Limb (tissue), 2 donors: ENCODE data around the gene HECW1.
A peak's percentile ranks its signal among the peaks of the same experiment; 100 is the strongest.
"Not testable (repeated sequence)": the region's sequence is repeated elsewhere in the genome, so short reads cannot be mapped to it uniquely, and the experiment has no call there.

Source experiments
- DNase-seq, 2 donors: peaks; one replicate each; pipeline ENCODE4 v3.0.0-alpha.2; 2016; ENCODE audit errors: extremely low spot score in 2 of 2

Gene HECW1

DNA sequence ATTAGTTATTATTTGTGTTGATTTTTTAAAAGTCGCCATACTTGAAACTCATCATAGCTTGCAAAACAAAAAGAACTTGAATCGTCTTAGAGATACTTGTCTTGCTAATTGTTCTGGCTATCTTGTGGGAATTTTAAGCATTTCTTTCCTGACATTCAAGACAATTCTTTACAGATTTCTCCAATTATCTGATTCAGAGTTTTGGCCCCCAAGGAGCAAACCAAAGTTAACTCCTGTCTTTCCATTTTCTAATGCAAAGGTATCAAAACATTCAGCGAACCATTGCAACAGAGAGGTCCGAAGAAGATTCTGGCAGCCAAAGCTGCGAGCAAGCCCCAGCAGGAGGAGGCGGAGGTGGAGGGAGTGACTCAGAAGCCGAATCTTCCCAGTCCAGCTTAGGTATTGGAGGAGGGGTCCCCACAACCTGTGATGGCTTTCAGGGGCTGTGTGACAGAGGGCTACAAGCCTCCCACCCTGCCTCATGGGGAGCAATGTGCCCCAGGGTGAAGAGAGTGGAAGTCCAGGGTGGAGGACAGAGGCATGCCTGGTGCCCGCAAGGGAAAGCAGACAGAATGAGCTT, 351.0 kb downstream of the HECW1 start:
- DNase-seq: no peak

DNA sequence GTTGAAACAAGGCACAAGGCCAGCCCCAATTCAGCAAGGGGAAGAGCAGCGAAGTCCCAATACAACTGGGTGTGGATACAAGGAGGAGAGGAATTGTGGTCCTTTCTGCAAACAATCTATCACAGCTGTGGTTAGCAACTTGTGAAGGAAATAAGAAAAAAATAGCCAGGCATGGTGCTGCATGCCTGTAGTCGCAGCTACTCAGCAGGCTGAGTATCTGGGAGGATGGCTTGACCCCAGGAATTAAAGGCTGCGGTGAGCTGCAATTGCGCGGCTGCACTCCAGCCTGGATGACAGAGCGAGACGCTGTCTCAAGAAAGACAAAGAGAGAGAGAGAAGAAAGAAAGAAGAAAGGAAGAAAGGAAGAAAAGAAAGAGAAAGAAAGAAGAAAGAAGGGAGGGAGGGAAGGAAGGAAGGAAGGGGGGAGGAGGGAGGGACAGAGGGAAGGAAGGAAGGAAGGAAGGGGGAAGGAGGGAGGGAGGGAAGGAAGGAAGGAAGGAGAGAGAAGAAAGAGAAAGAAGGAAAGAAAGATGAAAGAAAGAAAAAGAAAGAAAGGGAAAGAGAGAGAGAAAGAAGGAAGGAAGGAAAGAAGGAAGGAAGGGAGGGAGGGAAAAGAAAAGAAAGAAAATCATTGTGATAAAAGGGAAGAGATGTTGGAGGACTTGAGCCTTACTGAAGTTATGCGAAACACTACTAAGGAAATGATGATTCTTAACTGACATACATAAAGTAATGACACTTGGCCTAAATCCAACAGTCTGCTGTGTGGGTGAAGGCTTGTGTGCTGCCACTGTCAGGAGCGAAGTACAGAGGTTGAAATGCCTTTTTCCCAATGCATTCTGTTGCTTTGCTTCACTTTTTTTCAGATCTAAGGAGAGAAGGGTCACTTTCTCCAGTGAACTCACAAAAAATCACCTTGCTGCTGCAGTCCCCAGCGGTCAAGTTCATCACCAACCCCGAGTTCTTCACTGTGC, 353.4 kb downstream of the HECW1 start:
- DNase-seq: no peak

GRCh38 chr7:43467406-43467805, 355.0 kb downstream of the HECW1 start:
- no peak for DNase-seq

- DNase-seq: no peak
Observed at GRCh38 chr7:43467846-43468245, 355.4 kb downstream of the HECW1 start.

DNA sequence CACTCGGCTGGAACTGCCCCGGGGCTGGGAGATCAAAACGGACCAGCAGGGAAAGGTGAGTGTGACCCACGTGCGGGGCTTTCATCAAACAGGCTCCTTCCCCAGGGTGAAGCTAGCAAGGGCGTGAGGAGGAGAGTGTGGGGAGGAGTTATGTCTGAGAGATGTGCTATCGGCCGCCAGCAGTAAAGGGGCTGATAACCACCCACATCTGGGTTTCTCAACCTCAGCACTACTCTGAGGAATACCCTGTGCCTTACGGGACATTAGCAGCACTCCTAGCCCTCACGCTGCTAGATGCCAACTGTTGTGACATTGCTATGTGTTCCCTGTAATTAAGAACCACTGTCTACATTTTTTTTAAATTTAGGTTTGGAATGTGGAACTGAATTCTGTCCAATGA, 356.6 kb downstream of the HECW1 start:
- no peak for DNase-seq

GRCh38 chr7:43470110-43470509, 357.7 kb downstream of the HECW1 start:
- no peak for DNase-seq

- no peak for DNase-seq
Observed at GRCh38 chr7:43475983-43476382, 363.5 kb downstream of the HECW1 start.

DNA sequence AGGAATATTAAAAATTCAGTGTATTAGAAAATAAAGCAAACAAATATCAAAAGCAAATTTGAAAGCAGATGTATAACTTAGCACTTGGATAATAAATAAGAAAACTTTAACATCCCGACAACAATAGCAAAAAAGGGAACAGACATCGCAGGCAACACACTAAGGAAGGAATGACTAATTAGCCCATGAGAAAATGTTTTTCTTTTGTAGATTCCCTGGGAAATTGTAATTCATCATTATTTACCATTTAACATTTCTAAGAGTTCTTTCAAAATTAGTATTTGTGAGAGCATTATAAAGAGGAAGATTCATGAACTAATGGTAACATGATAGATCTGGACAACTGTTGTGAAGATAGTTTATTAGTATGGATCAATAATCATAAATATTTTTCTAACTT, 364.4 kb downstream of the HECW1 start:
- no peak for DNase-seq

- no peak for DNase-seq
Observed at GRCh38 chr7:43479042-43479441, 366.6 kb downstream of the HECW1 start.

DNA sequence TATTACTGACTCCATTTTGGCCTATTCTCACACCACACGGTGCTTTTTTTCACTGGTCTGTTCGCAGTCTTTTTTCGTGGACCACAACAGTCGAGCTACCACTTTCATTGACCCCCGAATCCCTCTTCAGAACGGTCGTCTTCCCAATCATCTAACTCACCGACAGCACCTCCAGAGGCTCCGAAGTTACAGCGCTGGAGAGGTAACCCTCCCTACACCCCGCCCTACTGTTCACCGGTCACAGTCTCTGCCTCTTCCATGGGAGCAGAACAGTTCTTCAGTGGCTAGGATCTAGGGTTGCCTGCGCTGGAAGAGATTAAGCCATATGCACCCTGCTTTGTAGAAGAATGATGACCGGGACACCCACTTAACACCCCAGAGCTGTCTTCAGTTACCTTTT, 367.1 kb downstream of the HECW1 start:
- DNase-seq: no peak

DNA sequence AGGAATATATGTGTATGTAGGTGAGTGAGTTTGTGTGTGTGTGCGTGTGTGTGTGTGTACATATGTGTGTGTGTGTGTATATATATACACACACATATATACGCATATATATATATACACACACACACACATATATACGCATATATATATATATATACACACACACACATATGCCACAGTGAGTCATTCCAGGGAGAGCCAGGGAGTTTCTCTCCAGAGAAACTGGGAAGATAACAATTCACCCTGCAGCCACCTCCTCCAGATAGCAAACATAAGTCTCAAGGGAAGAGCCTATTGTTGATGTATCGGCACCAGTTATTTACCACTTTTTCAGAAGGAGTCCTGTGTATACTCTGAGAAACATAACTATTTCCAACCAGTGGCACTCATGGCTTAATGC, 368.1 kb downstream of the HECW1 start:
- no peak for DNase-seq

- DNase-seq: peak in 1 of 2 donors; percentile 24
Observed at GRCh38 chr7:43481902-43482678, 369.6 kb downstream of the HECW1 start.

DNA sequence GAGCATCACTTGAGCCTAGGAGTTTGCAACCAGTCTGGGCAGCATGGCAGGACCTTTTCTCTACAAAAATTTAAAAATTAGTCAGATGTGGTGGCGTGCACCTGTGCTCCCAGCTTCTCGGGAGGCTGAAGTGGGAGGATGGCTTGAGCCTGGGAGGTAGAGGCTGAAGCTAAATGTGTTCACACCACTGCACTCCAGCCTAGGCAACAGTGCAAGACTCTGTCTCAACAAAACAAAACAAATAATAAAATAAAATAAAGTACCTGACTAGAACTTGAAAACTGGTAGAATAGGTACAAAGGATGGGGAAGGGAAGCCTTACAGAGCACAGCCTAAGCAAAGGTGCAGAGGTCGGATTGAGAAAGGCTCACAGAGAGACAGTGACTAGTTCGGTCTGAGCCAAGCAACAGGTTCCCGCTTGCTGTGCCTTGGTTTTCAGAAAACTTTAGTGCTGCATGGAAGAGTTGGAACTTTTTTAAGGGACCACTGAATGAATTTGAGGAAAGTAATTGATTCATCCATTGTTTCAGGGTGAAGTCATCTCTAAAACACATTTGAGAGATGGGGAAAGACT, 370.3 kb downstream of the HECW1 start:
- DNase-seq: no peak

DNA sequence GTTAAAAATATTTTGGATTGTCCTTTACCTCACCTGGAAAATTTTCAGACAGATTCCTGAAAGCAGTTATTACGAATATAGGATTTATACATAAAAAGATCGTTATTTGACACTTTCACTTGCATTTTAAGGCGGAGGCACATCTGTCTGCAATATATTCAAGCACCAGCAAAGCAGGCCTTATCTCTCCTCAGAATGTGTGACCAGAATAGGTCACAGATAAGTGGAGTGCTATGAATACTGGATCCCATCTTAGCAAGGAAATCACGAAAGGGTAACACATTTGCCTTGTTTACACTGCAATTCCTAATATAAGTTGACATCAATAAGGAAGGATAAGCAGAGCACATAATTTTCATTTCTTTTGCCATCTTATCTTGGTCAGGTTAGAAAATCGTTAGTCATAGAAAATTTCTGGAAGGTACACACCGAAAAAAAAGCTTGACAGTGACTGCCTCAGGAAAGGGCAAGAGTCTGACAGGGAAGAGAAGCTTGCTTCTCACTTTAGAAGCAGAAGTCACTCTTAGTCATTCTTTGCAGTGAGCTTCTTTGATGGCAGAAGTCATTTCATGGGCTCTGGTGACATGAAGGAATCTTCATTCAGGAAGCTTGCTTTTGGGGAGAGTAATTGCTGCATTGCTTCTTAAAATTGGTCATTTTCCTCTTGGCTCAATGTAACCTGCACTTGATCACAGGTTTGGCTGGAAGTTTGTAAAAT, 372.4 kb downstream of the HECW1 start:
- no peak for DNase-seq

GRCh38 chr7:43485580-43485979, 373.1 kb downstream of the HECW1 start:
- no peak for DNase-seq

DNA sequence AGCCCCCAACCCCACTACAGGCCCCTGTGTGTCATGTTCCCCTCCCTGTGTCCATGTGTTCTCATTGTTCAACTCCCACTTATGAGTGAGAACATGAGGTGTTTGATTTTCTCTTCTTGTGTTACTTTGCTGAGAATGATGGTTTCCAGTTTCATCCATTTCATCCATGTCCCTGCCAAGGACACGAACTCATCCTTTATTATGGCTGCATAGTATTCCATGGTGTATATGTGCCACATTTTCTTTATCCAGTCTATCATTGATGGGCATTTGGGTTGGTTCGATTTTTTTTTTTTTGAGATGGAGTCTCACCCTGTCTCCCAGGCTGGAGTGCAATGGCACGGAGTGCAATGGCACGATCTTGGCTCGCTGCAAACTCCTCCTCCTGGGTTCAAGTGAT, 373.6 kb downstream of the HECW1 start:
- DNase-seq: not testable (repeated sequence)

- no peak for DNase-seq
Observed at GRCh38 chr7:43486634-43487033, 374.2 kb downstream of the HECW1 start.

- no peak for DNase-seq
Observed at GRCh38 chr7:43487731-43488073, 375.3 kb downstream of the HECW1 start.

- no peak for DNase-seq
Observed at GRCh38 chr7:43489257-43489656, 376.8 kb downstream of the HECW1 start.

- DNase-seq: no peak
Observed at GRCh38 chr7:43490016-43490415, 377.6 kb downstream of the HECW1 start.

DNA sequence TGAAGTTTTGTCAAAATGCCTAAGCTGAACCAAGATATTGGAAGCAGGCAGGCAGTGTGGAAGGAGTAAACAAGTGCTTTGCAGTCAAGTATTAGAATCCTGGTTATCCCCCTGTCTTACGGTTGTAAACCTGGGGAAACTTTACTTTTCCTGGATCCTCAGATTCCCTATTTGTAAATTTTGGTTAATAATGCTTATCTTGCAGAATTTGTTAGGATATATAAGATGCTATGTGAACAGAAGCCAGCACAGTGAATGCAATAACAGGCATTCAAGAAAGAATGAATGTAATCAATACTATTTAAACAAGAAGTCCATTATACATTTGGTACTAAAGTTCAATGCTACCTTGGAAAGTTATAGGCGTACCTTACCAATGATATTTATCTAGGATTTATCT, 378.7 kb downstream of the HECW1 start:
- no peak for DNase-seq
